GM12874 (cell line): ENCODE measurements around the gene ACKR3.

Source experiments
- TF ChIP-seq, protein P1 (sequence below): IDR thresholded peaks from 2 replicates; pipeline ENCODE4 v1.5.1; 2011; ENCODE audit warnings: low read depth, mild to moderate bottlenecking, control low read depth, low read length, moderate library complexity; ENCODE audit not compliant: insufficient read depth

The ACKR3 gene

DNA sequence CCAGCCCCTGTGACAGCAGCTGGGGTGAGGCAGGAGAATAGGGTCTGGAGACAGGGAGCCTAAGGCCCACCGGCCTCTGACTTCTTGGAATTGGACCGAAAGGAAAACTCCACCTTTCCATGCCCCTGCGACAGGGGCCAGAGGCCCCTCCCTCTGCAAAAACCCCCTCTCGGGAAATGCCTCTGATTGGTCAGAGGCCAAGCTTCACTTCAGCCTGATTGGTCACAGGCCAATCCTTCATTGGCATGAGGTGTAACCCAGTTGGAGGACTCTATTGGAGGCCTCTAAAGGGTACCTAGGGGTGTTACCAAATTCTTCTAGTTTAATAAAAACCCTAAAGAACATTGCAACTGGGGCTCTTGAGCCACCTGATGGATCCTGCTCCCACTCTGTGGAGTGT lies 5.7 kb upstream of the ACKR3 start:
- TF ChIP-seq, protein P1, sequence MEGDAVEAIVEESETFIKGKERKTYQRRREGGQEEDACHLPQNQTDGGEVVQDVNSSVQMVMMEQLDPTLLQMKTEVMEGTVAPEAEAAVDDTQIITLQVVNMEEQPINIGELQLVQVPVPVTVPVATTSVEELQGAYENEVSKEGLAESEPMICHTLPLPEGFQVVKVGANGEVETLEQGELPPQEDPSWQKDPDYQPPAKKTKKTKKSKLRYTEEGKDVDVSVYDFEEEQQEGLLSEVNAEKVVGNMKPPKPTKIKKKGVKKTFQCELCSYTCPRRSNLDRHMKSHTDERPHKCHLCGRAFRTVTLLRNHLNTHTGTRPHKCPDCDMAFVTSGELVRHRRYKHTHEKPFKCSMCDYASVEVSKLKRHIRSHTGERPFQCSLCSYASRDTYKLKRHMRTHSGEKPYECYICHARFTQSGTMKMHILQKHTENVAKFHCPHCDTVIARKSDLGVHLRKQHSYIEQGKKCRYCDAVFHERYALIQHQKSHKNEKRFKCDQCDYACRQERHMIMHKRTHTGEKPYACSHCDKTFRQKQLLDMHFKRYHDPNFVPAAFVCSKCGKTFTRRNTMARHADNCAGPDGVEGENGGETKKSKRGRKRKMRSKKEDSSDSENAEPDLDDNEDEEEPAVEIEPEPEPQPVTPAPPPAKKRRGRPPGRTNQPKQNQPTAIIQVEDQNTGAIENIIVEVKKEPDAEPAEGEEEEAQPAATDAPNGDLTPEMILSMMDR = no peak

DNA sequence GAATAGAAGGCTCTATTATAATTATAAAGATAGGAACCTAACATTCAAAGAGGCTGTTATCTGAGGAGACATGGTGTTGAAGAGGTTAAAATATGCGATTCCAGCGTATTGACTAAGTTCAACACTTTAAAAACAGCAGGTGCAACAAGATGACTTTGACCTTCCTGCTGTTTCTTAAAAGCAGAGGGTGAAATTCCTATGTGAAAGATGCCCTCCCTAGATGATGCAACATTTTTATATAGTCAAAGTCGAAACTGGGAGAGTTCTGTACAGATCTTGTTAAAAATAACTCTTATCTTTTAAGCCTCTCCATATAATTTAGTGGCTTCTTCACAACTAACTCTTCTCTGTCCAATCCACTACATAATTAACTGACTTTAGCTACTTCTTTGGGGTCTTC lies 4.4 kb upstream of the ACKR3 start:
- TF ChIP-seq, protein P1 = no peak

DNA sequence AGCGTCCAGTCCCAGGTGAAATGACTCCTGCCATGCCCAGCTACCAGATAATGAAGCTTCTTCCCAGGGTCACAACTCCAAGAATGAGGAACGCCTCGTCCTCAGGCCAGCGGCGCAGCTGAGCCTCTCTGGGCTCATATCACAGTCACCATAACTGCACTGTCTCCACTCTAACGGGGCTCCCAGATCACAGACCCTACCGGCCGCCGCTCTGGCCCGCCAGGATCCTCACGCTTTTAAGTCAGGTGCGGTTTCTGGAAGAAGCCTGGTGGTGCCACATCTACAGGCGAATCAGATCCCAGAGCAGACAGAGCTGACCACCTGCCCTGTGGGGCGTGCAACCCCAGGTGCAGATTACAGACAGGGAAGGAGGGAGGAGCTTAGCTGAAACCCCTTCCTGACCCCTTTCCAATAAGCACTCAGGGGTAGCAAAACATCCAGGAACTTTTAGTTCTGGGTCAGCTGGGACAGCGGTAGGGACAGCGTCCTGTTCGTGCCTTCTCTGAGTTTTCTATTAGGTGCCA lies 3.7 kb upstream of the ACKR3 start:
- TF ChIP-seq, protein P1 = no peak

DNA sequence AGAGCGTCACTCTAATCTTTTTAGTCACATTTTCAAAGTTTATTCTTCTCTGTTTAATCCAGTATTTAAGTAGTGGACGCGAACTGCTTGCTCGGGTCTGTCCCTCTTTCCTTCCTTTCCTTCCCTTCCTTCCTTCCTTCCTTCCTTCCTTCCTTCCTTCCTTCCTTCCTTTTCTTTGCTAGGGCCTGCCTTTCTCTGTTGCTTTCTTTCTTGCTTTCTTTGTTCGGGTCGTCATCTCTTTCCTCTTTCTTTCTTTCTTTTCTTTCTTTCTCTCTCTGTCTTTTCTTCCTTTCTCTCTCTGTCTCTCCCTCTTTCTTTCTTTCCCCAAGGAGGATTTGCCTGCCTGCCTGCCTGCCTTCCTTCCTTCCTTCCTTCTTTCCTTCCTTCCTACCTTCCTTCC lies 3.0 kb upstream of the ACKR3 start:
- TF ChIP-seq, protein P1 = no peak

DNA sequence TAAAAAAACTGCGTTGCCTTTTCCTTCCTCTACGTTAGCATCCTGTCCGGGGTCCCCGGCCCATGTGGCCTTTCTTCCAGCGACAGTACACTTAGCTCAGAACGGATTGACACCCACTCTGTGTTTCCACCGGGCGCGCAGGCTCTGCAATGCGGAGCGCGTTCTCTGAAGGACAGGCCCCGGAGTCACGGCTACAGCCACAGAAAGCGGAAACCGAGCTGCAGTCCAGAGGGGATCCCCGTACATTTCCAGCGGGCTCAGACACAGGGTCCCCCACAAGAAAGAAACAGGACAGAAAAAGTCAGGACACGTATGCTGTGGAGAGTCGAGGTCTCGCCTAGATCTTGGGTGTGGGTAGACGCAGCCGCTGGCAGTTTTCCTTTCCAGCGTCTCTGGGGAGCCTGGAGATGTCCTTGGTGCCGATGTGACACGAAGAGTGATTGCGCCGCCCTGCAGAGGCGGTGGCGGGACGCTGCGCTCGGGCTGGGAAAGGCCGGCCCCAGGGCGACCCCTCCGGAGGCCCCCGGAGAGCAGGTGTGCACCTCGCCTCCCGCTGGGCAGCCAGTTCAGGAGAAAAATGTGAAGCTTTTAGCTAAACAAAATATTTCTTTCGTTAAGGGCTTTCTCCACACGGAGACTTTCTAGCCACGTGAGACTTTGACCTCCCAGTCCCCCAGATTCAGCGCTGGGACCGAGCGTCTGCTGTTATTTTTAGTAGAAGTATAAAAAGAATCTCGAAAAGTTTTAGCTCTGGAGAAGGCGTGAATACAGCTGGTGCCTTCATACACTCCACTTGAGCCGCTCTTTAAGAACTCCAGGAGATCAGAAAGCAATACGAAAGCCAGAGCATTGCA lies 1.3 kb upstream of the ACKR3 start:
- TF ChIP-seq, protein P1 = peak; percentile 46; the same call in 1 of the 2 replicates

DNA sequence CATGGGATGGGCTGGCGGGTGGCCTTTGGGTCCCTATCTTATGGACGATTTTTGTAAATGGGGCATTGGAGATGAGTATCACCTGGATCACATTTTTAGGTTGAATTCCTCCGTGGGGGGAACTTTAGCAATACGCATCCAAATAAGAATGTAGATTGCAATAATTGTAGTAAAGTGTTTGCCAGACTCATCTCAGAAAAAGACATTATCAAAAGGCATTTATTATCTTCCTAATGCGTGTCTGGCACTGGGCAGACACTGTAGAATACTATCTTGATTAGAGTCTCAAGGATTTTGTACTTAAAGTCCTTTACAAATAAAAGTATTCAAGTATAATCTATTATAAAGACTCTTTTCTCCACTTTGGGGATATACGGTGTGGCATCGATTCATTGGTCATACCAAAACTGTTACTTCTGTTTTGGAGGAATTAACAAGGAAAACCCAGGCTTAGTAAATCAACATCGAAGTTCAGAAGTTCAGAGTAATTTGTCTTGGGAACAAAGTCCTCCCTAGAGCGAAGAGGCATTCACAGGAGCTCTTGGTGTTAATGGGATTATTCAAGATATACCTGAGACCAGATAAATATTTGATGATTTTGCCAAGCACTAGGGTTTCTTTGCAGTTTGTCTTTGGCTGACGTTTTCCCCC lies 578 bp upstream of the ACKR3 start:
- TF ChIP-seq, protein P1 = no peak

DNA sequence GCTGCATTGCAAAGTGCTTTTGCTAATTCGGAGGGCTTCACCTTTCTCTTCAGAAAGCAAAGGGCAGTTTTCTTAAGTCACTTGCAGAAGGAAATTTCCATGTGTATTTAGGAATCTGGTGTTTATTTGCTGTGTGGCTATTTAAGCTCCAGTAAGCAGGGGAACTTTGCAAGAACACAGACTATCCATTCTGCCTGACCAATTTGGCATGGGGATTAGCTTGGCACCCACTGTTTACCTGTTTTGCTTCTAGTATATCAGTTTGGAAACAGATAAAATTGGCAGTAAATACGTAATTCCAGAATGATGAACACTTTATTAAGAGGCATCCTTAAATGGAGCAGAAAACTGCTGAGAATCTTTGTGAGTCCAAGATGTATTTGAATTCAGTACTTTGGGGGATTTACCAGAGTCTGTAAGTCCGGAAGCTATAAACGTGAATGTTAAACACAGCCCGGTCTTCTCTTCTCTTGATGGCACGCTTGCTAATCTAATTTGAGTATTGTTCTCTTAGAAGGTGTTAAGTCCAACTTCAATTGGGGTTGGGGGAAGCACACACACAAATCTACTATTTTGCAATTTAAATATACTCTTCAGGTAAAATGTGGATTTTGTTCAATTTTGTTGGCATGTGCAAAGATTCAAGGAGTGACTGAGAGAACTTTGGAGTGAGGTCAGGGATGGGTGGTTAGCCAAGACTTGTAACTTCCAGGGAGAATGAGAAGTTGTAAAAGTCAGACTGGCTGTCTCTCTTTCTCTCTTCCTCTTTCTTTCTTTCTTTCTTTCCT lies 650 bp downstream of the ACKR3 start:
- TF ChIP-seq, protein P1 = no peak
